HepG2 (cell line): ENCODE measurements around the gene BMP2. TPM values are rescaled to one million over a fixed set of nuclear protein-coding genes. Genes with fewer than 3 reads are reported as not detected.

Source experiments
- ATAC-seq: fragments of 200-7000 bp; cut with Tn5 transposase; 3 replicates; pipeline ENCODE4 v1.9.1; 2020; ENCODE audit warnings: mild to moderate bottlenecking, moderate library complexity
- BruUV-seq: library from RNA; stranded (reverse); fragments of 400-500 nt; replicated peaks from 2 replicates; lab custom pipeline; 2021; lab: Mats Ljungman, UMichigan
- CTCF ChIA-PET: fragments of 300-600 bp; formaldehyde crosslinking; extraction: SDS; loops from one replicate; lab custom pipeline; 2021; ENCODE audit warnings: low total read pairs, inconsistent platforms, low intra/inter-chr PET ratio; lab: Yijun Ruan, JAX
- POLR2A ChIA-PET: fragments of 350-600 bp; sonication (Branson Sonifier 250); formaldehyde crosslinking; loops from one replicate; lab custom pipeline; 2020; ENCODE audit warnings: antibody characterized with exemption, inconsistent platforms; lab: Yijun Ruan, JAX
- DNase-seq: peaks from one replicate; pipeline ENCODE4 v3.0.0-alpha.2; 2015; ENCODE audit warnings: low spot score
- FAIRE-seq: peaks from 3 replicates; lab custom pipeline; 2011; peaks lifted over from hg19 to GRCh38; lab: Jason Lieb, UNC
- H2AFZ ChIP-seq: one replicate; pipeline ENCODE4 v1.6.1; 2011; ENCODE audit warnings: low read length, inconsistent platforms
- H3K27ac ChIP-seq: fragments of 300-600 bp; 3 replicates; pipeline ENCODE4 v1.8.0; 2011; ENCODE audit warnings: mixed run types, mild to moderate bottlenecking, mixed read lengths, low read length, inconsistent platforms; ENCODE audit not compliant: insufficient read depth; ENCODE audit errors: extremely low read length
- H3K27me3 ChIP-seq, 2 experiments: fragments of 200-600 bp in 1 of 2; 2 replicates in 1 of 2; 3 replicates in 1 of 2; pipeline versions ENCODE4 v1.6.0 to v1.8.0; 2011; ENCODE audit warnings: low read length in 2 of 2, mild to moderate bottlenecking in 2 of 2, moderate library complexity in 2 of 2, inconsistent platforms in 1 of 2; ENCODE audit not compliant: insufficient read depth in 2 of 2, control insufficient read depth in 1 of 2
- H3K36me3 ChIP-seq, 2 experiments: fragments of 200-600 bp in 1 of 2; replicated peaks in 1 of 2; 2 replicates in 1 of 2; 3 replicates in 1 of 2; pipeline versions ENCODE4 v1.5.1 to v1.8.0; 2011; ENCODE audit warnings: low read length in 2 of 2, inconsistent platforms in 1 of 2; ENCODE audit not compliant: insufficient read depth in 2 of 2, control insufficient read depth in 1 of 2
- H3K4me1 ChIP-seq: 2 replicates; pipeline ENCODE4 v1.5.1; 2012; ENCODE audit warnings: low read length, inconsistent platforms; ENCODE audit not compliant: insufficient read depth
- H3K4me2 ChIP-seq: 2 replicates; pipeline ENCODE4 v1.6.0; 2011; ENCODE audit warnings: low read depth, low read length, inconsistent platforms
- H3K4me3 ChIP-seq, 3 experiments: fragments of 200-600 bp in 1 of 3; sonication (generic), shearing (Covaris generic) in 1 of 3; replicated peaks in 1 of 3; 2 replicates each; pipeline ENCODE4 v1.5.1; 2011 to 2016; ENCODE audit warnings: low read length in 3 of 3, inconsistent platforms in 2 of 3, low read depth in 2 of 3, mild to moderate bottlenecking in 2 of 3, control low read depth in 1 of 3, mixed read lengths in 1 of 3; ENCODE audit not compliant: insufficient read depth in 1 of 3
- H3K79me2 ChIP-seq: one replicate; pipeline ENCODE4 v1.6.1; 2011; ENCODE audit warnings: low read length, inconsistent platforms; ENCODE audit not compliant: insufficient read depth
- H3K9ac ChIP-seq: 2 replicates; pipeline ENCODE4 v1.6.0; 2011; ENCODE audit warnings: mild to moderate bottlenecking, low read depth, low read length, inconsistent platforms; ENCODE audit not compliant: insufficient read depth
- H3K9me3 ChIP-seq: 2 replicates; pipeline ENCODE4 v1.5.1; 2012; ENCODE audit warnings: mild to moderate bottlenecking, low read length
- H4K20me1 ChIP-seq: 2 replicates; pipeline ENCODE4 v1.6.0; 2011; ENCODE audit warnings: inconsistent platforms, mild to moderate bottlenecking, low read length, moderate library complexity; ENCODE audit not compliant: insufficient read depth
- ATF7 ChIP-seq, 2 experiments: fragments of 450-650 bp in 1 of 2; sonication (generic) in 1 of 2; formaldehyde crosslinking in 1 of 2; IDR thresholded peaks; 2 replicates each; pipeline versions ENCODE4 v1.4.0 to v1.6.1; 2016 to 2020; ENCODE audit warnings: antibody characterized with exemption in 1 of 2, mild to moderate bottlenecking in 1 of 2, missing genetic modification reagents in 1 of 2
- ATM ChIP-seq: fragments of 450-650 bp; IDR thresholded peaks from 2 replicates; pipeline ENCODE4 v1.7.1; 2017; ENCODE audit warnings: mild to moderate bottlenecking, borderline replicate concordance
- KAT2B ChIP-seq: fragments of 150-350 bp; IDR thresholded peaks from 2 replicates; pipeline ENCODE4 v1.6.1; 2014; ENCODE audit warnings: low read depth, low read length, borderline replicate concordance
- THAP11 ChIP-seq: IDR thresholded peaks from 2 replicates; pipeline ENCODE4 v1.6.1; 2016; ENCODE audit warnings: missing biosample characterization, missing genetic modification reagents
- TSC22D2 ChIP-seq: sonication (generic); formaldehyde crosslinking; IDR thresholded peaks from 2 replicates; pipeline ENCODE4 v1.5.1; 2020; ENCODE audit warnings: missing genetic modification reagents, mild to moderate bottlenecking, borderline replicate concordance
- ZNF367 ChIP-seq: sonication (generic); formaldehyde crosslinking; IDR thresholded peaks from 2 replicates; pipeline ENCODE4 v1.4.0; 2020; ENCODE audit warnings: missing genetic modification reagents, borderline replicate concordance
- ZNF703 ChIP-seq: sonication (generic); formaldehyde crosslinking; IDR thresholded peaks from 2 replicates; pipeline ENCODE4 v1.5.1; 2020; ENCODE audit warnings: missing genetic modification reagents, mild to moderate bottlenecking, moderate library complexity, borderline replicate concordance
- WGBS: methylation state at CpG from one replicate; pipeline ENCODE4 v1.1.6; 2017; ENCODE audit warnings: low lambda C conversion rate; 5-methylcytosine and 5-hydroxymethylcytosine counted together
- in situ Hi-C: cut with HindIII; loops from 2 replicates; pipeline ENCODE4 v1.10.0; 2017; ENCODE audit warnings: low pct_unique_long_range_greater_than_20kb; ENCODE audit not compliant: extremely low pct_ligation_motif_present
- intact Hi-C: fragments of 100-400 bp; cut with micrococcal nuclease; formaldehyde crosslinking; loops from one replicate; pipeline ENCODE4 v1.10.0; 2022; ENCODE audit not compliant: unreplicated experiment
- polyA plus RNA-seq, 8 experiments: library from polyadenylated mRNA; depleted of rRNA in 3 of 8; stranded (reverse) in 7 of 8; unstranded in 1 of 8; fragments of >200 nt; fragmentation: Illumina TruSeq in 4 of 8; extraction: Trizol in 4 of 8; gene quantifications; 2 replicates each; pipeline versions ENCODE4 v1.2.1 to v1.2.3, GENCODE V29; 2011 to 2016; ENCODE audit warnings: low read depth in 4 of 8, missing spikeins in 1 of 8, mixed read lengths in 1 of 8; ENCODE audit not compliant: insufficient read depth in 1 of 8
- total RNA-seq, 5 experiments: library from RNA; depleted of rRNA; stranded (reverse); fragments of >200 nt; fragmentation: Illumina TruSeq; extraction: Trizol; gene quantifications; 2 replicates each; pipeline ENCODE4 v1.2.3, GENCODE V29; 2016; ENCODE audit warnings: low read depth in 1 of 5

Gene BMP2
- total and polyA plus RNA-seq, 2 of the 13 experiments (the other 11 are each of a cell fraction or from before 2014, with no cell fraction given), result 0.02 to 0.03 TPM

DNA sequence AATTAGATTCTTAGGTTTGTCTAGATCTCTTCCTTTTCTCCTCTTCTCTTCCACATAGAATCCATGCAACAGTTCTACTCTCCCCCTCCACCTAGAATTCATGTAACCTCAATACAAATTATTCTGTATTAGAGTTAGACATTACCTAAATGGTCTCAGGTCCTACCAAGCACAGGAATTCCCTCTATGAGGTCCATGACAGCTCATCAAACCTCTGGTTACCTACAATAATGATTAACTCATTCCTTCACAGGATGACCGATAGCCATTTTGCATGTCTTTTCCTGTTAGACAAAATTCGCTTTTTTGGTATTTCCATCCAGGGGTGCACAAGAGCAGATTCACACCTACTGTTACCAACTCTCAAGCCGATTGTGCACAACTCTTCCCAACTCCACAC, 27.4 kb upstream of the BMP2 start:
- H4K20me1 ChIP-seq, result no peaks in the 10 kb centered on the region
- no peaks in the 10 kb centered on the region for H3K79me2 ChIP-seq
- no peaks in the 10 kb centered on the region for H3K4me1 ChIP-seq
- H3K4me2 ChIP-seq, result no peak overlapping the region
- in situ Hi-C loops, result no loop called here
- TF ChIP-seq ZNF703 (CRISPR knock-in tag), result no peak
- no peak for TF ChIP-seq TSC22D2 (CRISPR knock-in tag)
- no peak for TF ChIP-seq THAP11 (CRISPR knock-in tag)
- TF ChIP-seq ATM, result no peak
- no peak for TF ChIP-seq KAT2B
- CTCF ChIA-PET, result no interaction called here
- H3K4me3 ChIP-seq, result no peak overlapping the region
- H3K9me3 ChIP-seq, result no peaks in the 10 kb centered on the region
- ATAC-seq (no peak), FAIRE-seq (no peak), DNase-seq (no peak)
- POLR2A ChIA-PET, result no interaction called here
- H3K27ac ChIP-seq, result no peak overlapping the region
- WGBS, result 30% methylated on average over 3 of the region's 3 CpGs
- H3K9ac ChIP-seq, result no peak overlapping the region
- intact Hi-C loops, result no loop called here
- BruUV-seq, result no TSS peak
- H3K27me3 ChIP-seq, result peaks cover 0 to 2% of the 10 kb centered on the region in 2 experiments; a peak in 1 of 5 replicates
- H3K36me3 ChIP-seq, result no peaks in the 10 kb centered on the region
- no peak overlapping the region for H2AFZ ChIP-seq

DNA sequence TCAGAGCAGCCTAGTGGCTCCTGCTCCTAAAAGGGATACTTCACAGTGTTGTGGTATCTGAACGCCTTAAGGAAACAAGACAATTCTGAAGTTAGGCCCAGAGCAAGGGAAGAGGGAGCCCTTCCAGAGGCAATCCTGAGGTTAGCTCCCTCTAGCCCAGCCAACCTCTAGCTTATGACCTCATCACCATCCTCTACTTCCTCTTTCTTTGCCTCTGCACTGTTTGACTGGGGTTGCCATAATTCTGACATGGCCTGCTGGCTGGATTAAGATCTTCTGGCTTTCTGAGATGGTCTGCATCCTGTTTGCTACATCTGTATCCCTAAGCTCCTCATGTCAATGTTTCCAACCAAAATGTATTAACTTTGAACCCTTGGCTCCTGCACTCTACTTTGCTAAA, 23.3 kb upstream of the BMP2 start:
- H3K9me3 ChIP-seq, result no peaks in the 10 kb centered on the region
- TF ChIP-seq ATF7 (IDR thresholded peaks at IDR 0.05) (peak; percentile 66), ATF7 (CRISPR knock-in tag; IDR thresholded peaks at IDR 0.05) (no peak), ZNF367 (CRISPR knock-in tag) (no peak)
- 64% methylated on average over 1 of the region's 1 CpG for WGBS
- H3K79me2 ChIP-seq, result no peaks in the 10 kb centered on the region
- H3K27me3 ChIP-seq, result peaks cover 0 to 2% of the 10 kb centered on the region in 2 experiments; a peak in 1 of 5 replicates
- H3K4me3 ChIP-seq, result no peak overlapping the region
- H3K9ac ChIP-seq, result no peak overlapping the region
- DNase-seq, result no peak
- no peaks in the 10 kb centered on the region for H3K4me1 ChIP-seq
- in situ Hi-C loops, result no loop called here
- H4K20me1 ChIP-seq, result no peaks in the 10 kb centered on the region
- intact Hi-C loops, result no loop called here
- POLR2A ChIA-PET, result no interaction called here
- H3K27ac ChIP-seq, result no peak overlapping the region
- FAIRE-seq, result no peak
- no TSS peak for BruUV-seq
- CTCF ChIA-PET, result no interaction called here
- H2AFZ ChIP-seq, result no peak overlapping the region
- H3K36me3 ChIP-seq, result no peaks in the 10 kb centered on the region
- ATAC-seq, result no peak
- no peak overlapping the region for H3K4me2 ChIP-seq
